Measurements from ENCODE around the gene LYPD4. TPM values are rescaled to one million over a fixed set of nuclear protein-coding genes. Genes with fewer than 3 reads are reported as not detected.
"Not testable (repeated sequence)": the region's sequence is repeated elsewhere in the genome, so short reads cannot be mapped to it uniquely, and the experiment has no call there.

Gene LYPD4
- polyA plus RNA-seq, 2 of the 4 experiments (the other 2 are of a cell fraction): not detected

DNA sequence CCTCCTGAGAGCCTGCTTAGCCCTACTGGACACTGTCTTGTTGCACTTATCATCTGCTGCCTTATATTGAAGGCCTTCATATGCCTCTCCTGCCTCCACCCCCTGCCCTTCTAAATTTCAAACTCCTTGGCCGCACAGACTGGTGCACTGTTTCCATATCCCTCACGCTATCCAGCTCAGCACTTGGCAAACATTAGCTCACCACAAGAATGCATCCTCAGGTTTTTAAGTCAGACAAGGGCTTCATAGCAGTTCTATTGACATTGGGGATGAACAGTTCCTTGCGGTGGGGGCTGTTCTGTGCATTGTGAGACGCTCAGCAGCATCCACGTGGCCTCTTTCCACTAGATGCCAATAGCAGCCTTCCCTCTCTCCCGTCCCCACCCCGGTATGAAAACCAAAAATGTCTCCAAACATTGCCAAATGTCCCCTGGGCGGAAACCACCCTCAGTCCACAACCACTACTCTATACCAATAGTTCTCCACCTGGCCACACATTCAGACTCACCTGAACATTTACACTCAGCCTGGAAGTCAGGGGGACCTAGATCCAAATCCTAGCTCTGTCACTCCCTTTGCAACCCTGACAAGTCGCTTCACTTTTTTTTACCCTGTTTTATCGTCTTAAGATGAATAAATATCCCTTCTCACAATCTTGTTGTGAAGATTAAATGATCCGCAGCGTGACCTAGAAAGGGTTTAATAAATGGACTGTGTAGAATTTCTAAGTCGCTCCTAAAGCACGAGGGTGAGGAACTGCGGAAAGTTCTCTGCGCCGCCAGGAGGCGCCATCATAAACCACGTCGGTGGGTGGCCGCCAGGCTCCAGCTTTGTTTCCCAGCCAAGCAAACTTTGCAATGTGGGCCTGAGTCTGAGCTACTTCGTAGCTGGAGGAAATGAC, 51.7 kb downstream of the LYPD4 start (continued):
- TF ChIP-seq JUN (IDR thresholded peaks at IDR 0.05): no peak
- TF ChIP-seq MAFK (IDR thresholded peaks at IDR 0.05; ENCODE audit: partially characterized antibody): no peak
- no peak for TF ChIP-seq FOSB (CRISPR knock-in tag; IDR thresholded peaks at IDR 0.05)
- TF ChIP-seq, protein P1, sequence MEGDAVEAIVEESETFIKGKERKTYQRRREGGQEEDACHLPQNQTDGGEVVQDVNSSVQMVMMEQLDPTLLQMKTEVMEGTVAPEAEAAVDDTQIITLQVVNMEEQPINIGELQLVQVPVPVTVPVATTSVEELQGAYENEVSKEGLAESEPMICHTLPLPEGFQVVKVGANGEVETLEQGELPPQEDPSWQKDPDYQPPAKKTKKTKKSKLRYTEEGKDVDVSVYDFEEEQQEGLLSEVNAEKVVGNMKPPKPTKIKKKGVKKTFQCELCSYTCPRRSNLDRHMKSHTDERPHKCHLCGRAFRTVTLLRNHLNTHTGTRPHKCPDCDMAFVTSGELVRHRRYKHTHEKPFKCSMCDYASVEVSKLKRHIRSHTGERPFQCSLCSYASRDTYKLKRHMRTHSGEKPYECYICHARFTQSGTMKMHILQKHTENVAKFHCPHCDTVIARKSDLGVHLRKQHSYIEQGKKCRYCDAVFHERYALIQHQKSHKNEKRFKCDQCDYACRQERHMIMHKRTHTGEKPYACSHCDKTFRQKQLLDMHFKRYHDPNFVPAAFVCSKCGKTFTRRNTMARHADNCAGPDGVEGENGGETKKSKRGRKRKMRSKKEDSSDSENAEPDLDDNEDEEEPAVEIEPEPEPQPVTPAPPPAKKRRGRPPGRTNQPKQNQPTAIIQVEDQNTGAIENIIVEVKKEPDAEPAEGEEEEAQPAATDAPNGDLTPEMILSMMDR (IDR thresholded peaks at IDR 0.05): peak; percentile 94
- TF ChIP-seq JUNB (IDR thresholded peaks at IDR 0.05): no peak
- TF ChIP-seq, protein P2, sequence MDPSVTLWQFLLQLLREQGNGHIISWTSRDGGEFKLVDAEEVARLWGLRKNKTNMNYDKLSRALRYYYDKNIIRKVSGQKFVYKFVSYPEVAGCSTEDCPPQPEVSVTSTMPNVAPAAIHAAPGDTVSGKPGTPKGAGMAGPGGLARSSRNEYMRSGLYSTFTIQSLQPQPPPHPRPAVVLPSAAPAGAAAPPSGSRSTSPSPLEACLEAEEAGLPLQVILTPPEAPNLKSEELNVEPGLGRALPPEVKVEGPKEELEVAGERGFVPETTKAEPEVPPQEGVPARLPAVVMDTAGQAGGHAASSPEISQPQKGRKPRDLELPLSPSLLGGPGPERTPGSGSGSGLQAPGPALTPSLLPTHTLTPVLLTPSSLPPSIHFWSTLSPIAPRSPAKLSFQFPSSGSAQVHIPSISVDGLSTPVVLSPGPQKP (IDR thresholded peaks at IDR 0.05; ENCODE audit: low read depth, low read length): no peak
- TF ChIP-seq, protein P3, sequence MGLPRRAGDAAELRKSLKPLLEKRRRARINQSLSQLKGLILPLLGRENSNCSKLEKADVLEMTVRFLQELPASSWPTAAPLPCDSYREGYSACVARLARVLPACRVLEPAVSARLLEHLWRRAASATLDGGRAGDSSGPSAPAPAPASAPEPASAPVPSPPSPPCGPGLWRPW (IDR thresholded peaks at IDR 0.05): no peak
- TF ChIP-seq CBX2 (IDR thresholded peaks at IDR 0.05; ENCODE audit: borderline replicate concordance, low read depth): no peak
- TF ChIP-seq TFCP2L1 (CRISPR knock-in tag; IDR thresholded peaks at IDR 0.05): no peak
- TF ChIP-seq, protein P4, sequence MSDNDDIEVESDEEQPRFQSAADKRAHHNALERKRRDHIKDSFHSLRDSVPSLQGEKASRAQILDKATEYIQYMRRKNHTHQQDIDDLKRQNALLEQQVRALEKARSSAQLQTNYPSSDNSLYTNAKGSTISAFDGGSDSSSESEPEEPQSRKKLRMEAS (IDR thresholded peaks at IDR 0.05): peak; percentile 48; the same call in 1 of the 2 replicates
- TF ChIP-seq NPAS2 (CRISPR knock-in tag; IDR thresholded peaks at IDR 0.05; ENCODE audit: borderline replicate concordance): no peak
- TF ChIP-seq CEBPB (IDR thresholded peaks at IDR 0.05): no peak
- TF ChIP-seq TP53 (CRISPR knock-in tag; IDR thresholded peaks at IDR 0.05): no peak
- TF ChIP-seq RNF2 (IDR thresholded peaks at IDR 0.05; ENCODE audit: borderline replicate concordance, low read depth): no peak
- TF ChIP-seq, protein P5, sequence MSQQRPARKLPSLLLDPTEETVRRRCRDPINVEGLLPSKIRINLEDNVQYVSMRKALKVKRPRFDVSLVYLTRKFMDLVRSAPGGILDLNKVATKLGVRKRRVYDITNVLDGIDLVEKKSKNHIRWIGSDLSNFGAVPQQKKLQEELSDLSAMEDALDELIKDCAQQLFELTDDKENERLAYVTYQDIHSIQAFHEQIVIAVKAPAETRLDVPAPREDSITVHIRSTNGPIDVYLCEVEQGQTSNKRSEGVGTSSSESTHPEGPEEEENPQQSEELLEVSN (IDR thresholded peaks at IDR 0.05; ENCODE audit: borderline replicate concordance, low read depth): no peak
- TF ChIP-seq, protein P6, sequence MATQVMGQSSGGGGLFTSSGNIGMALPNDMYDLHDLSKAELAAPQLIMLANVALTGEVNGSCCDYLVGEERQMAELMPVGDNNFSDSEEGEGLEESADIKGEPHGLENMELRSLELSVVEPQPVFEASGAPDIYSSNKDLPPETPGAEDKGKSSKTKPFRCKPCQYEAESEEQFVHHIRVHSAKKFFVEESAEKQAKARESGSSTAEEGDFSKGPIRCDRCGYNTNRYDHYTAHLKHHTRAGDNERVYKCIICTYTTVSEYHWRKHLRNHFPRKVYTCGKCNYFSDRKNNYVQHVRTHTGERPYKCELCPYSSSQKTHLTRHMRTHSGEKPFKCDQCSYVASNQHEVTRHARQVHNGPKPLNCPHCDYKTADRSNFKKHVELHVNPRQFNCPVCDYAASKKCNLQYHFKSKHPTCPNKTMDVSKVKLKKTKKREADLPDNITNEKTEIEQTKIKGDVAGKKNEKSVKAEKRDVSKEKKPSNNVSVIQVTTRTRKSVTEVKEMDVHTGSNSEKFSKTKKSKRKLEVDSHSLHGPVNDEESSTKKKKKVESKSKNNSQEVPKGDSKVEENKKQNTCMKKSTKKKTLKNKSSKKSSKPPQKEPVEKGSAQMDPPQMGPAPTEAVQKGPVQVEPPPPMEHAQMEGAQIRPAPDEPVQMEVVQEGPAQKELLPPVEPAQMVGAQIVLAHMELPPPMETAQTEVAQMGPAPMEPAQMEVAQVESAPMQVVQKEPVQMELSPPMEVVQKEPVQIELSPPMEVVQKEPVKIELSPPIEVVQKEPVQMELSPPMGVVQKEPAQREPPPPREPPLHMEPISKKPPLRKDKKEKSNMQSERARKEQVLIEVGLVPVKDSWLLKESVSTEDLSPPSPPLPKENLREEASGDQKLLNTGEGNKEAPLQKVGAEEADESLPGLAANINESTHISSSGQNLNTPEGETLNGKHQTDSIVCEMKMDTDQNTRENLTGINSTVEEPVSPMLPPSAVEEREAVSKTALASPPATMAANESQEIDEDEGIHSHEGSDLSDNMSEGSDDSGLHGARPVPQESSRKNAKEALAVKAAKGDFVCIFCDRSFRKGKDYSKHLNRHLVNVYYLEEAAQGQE (IDR thresholded peaks at IDR 0.05): no peak
- no peak; the same call in 1 of the 2 replicates for TF ChIP-seq HOXB13 (CRISPR knock-in tag; IDR thresholded peaks at IDR 0.05; ENCODE audit: low read depth)
- TF ChIP-seq EP300 (IDR thresholded peaks at IDR 0.05): no peak
- no peak for TF ChIP-seq CBX8 (IDR thresholded peaks at IDR 0.05)

DNA sequence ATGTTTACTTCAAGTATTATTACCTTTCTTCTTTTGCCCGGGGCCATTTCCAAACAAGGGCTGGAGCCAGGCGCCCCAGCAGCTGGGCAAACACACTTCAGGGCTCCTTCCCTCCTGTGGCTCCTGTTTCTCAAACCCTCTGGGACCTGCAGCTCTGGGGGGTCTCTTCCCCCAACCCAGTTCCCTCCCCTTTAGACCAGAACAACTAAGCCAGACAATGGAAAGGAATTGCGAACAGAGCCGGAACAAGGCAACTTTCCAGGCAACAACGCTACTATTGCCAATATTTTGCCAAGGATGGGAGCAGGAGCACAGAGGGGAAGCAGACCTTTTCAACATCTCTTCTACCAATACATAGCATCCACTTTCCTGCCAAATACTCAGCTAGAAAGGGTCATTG, 55.4 kb downstream of the LYPD4 start:
- ChIA-PET POLR2A (interaction anchor here (0.6 kb wide), 1 partner anchor 11 kb away, joined by 3 read pairs; no protein-coding TSS in a partner anchor), CTCF (interaction anchor here (0.6 to 10.0 kb wide), 9 partner anchors 11 to 148 kb away, joined by 3 to 196 read pairs (median 4); partner anchors contain the start of gene CEACAM6)
- not testable (repeated sequence) for FAIRE-seq; DNase-seq (ENCODE audit: low read depth in 1 of 2, low spot score in 1 of 2); H3K9me3 ChIP-seq; H3K4me3 ChIP-seq; H3K4me2 ChIP-seq; H3K27ac ChIP-seq; ATAC-seq
- 69% methylated on average over 3 of the region's 5 CpGs for WGBS (ENCODE audit: missing lambda C conversion rate)
- peaks cover 11% of the 10 kb centered on the region; the same call in 1 of the 3 replicates for H3K4me1 ChIP-seq

DNA sequence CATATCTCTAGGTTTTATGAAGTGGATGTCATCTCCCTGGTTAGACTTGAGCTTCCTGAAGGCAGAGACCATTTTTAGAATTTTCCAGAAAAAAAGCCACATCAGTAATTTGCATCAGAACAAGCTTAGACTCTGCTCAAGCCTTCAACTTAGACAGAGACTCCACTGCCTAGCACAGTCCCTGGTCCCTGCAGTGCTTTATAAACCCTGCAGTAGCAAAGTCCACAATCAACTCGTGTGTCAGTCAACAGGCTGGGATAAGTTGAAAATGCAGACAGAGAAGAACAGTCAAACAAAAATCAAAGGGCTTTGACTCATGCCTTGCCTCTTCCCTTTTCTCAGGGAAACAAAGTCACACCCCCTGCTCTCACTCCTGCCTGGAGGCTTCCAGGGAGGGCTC, 56.0 kb downstream of the LYPD4 start:
- DNase-seq (ENCODE audit: low read depth in 1 of 2, low spot score in 1 of 2); POLR2A ChIA-PET; H3K9me3 ChIP-seq; H3K4me3 ChIP-seq; ATAC-seq; H3K4me2 ChIP-seq; H3K27ac ChIP-seq: not testable (repeated sequence)
- peaks cover 11% of the 10 kb centered on the region; the same call in 1 of the 3 replicates for H3K4me1 ChIP-seq
- WGBS (ENCODE audit: missing lambda C conversion rate): no CpG with 5 or more reads among the region's 1 CpG
- CTCF ChIA-PET: interaction anchor here (0.6 to 10.0 kb wide), 4 partner anchors 31 to 147 kb away, joined by 3 to 196 read pairs (median 83); partner anchors contain the start of gene CEACAM6
- peak; percentile 96 for FAIRE-seq
